Ureter (tissue), 1 donor: Measurements from ENCODE around the gene ZCRB1. TPM values are rescaled to one million over a fixed set of nuclear protein-coding genes. Genes with fewer than 3 reads are reported as not detected.
"Not testable (repeated sequence)": the region's sequence is repeated elsewhere in the genome, so short reads cannot be mapped to it uniquely, and the experiment has no call there.

ENCODE experiments used
- DNase-seq: peaks from one replicate; pipeline ENCODE4 v3.0.0-alpha.2; 2020; ENCODE audit warnings: low spot score
- total RNA-seq: library from RNA; stranded (reverse); gene quantifications from one replicate; pipeline ENCODE4 v1.2.4, GENCODE V29; 2023
- donor health status: DM: yes; HTN: yes; CAD: no.

The ZCRB1 gene, protein sequence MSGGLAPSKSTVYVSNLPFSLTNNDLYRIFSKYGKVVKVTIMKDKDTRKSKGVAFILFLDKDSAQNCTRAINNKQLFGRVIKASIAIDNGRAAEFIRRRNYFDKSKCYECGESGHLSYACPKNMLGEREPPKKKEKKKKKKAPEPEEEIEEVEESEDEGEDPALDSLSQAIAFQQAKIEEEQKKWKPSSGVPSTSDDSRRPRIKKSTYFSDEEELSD
- total RNA-seq: 59.6 TPM

DNA sequence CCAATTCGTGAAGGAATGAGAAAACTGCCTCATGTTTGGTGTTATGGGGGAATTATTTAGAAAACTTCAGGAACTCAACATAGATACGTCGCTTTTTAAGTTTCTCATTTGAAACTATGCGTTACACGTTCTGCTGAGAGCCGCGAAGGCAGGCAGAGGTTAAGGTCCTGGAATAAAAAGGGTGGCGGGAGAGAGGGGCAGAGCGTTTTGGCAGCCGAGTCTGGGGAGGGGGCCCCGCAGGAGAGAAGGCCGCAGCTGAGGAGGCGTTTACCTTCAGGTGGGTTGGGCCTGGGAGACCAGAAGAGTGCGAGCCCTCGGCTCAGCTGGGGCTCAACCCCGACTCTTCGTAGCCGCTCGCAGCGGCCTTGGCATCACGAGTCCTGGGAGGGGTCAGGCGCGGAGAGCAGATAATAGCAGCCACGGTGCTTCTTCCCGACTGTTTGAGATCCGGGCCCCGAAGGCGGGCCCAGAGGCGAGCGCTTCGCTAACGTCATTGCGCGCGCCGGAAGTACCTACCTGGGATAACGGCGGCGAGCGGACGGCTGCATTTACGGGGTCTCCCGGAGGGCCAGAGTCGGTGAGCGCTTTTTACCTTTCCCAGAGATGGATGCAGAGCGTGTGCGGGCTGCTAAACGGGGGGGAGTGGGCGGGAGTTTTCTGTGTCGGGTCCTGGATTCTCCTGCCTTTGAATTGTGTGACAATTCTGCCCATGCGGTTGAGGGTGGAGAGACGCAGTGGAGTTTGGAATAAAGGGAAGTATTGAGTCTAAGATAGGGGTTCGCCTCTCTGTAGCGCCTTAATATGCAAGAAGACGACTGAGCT lies at the start of gene ZCRB1, which contains the start of gene PPHLN1:
TSS of gene ZCRB1 (minus strand) at position 442 of the 822 bp plus-strand sequence. CDS start 1,992 bp downstream, outside the sequence.
TSS of gene PPHLN1 (plus strand) at position 515 of the 822 bp plus-strand sequence. CDS start 9,736 bp downstream, outside the sequence.
- peak; percentile 80 for DNase-seq

DNA sequence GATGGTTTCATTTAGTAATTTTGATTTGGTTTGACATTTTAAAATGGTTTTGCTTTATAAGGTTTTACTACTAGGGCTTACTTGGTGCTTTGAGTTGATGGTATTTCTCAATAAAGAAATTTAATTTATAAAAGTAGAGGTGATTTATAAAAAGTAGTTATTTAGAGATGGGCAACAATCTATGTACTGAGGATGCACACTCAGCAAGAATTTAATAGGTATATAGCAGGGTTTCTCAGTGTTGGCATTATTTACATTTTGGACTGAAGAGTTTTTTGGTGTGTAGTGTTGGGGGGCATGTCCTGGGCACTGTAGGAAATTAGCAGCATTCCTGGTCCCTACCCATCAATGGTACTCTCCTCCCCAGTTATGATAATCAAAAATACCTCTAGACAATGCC lies 47.8 kb upstream of the ZCRB1 start:
- DNase-seq: no peak

DNA sequence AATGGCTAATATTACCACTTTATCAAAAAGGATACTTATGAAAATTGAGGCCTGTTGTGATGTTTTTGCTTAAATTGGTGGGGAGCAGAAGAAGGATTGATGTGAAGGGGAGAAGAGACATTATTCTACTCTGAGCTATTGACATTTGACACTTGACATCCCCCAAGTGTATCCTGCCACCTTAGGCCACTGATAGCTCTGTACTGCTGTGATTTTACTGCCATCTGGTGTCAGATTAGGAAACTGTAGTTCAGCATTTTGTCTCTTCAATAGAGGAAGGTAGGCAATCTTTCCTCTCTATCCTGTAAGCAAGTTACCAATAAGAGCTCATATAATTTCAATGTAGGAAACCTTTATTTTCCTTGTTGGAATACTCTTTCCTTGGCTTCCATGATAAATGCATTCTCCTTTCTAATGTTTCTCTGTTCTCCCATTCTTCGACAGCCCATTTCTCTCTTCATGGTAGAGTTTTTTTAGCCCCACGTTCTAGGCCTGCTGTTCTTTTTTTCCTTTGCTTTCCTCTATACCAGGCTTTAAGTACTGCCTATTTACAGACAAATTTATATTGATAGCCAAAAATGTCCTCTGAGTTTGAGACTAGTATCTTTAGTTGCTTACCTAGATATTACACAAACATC lies 46.4 kb upstream of the ZCRB1 start:
- no peak for DNase-seq

DNA sequence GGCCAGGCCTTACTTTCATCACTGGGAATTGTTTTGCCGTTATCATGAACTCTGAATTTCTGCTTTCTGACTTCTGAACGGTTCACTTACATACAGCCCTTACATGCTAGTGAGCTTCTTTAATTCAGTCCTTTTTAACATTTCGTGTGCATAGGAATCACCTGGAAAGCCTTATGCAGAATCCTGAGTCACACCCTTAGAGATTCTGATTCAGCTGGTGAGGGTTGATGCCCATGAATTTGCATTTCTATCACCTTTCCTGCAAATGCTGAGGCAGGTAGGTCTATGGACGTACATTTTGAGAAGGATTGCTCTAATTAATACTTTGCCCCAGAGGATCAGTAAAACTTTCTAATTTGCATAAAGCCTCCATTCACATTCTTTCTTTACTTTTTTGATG lies 44.1 kb upstream of the ZCRB1 start:
- DNase-seq: no peak

DNA sequence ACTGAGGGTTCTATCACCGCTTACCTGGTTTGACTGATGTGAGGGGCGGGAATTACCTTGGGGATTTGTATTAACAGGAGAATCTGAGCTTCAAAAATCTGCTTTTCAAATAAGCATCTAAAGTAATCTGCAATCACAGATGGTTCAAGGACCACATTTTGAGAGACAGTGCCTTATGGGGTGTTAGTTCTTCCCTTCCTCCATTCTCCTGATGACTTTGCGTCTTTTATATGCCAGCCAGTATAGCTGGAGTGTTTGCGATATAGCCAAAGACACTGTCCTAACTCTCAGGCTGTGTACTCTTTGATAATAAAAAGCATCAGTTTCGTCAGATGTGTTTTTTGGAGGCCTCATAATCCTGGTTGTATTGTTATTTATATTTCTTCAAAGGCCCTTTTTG lies 39.6 kb upstream of the ZCRB1 start:
- no peak for DNase-seq

DNA sequence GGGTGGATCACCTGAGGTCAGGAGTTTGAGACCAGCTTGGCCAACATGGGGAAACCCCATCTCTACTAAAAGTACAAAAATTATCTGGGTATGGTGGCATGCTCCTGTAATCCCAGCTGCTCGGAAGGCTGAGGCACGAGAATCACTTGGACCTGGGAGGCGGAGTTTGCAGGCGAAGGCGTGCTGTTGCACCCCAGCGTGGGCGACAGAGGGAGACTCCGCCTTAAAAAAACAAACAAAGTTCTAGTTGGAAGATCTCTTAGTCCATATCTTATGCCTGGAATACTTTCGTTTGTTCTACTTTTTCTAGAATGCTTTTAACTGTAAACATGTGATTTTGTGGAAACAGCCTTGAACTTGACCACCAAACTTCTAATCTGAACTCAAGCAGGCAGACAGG lies 38.8 kb upstream of the ZCRB1 start:
- no peak for DNase-seq

DNA sequence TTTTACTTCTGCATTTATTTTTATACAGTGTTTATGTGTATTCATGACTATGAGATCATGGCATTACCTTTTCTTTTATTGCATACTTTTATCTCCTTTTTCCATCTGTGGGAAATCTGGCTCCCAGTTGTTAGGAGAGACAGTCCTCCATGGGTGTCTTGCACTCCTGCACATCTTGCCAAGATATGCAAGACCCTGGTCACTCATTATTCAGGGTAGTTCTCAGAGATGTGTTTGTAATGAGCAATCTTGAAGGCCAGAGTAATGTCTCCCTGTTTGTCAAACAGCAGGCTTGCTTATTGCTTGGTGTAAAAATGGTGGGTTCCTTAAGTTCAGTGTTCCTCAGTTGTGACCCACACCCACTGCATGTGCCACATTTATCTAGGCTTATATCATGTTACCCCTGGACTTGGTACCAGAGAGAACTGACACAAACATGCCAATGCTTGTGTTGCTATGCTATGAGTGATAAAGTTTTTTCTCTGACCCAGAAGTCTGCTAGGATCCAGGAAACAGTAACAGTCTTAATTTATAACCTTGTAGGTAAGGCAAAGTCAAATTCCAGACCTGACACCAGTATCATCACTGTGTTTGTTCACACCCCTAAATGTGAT lies 36.9 kb upstream of the ZCRB1 start:
- no peak for DNase-seq

DNA sequence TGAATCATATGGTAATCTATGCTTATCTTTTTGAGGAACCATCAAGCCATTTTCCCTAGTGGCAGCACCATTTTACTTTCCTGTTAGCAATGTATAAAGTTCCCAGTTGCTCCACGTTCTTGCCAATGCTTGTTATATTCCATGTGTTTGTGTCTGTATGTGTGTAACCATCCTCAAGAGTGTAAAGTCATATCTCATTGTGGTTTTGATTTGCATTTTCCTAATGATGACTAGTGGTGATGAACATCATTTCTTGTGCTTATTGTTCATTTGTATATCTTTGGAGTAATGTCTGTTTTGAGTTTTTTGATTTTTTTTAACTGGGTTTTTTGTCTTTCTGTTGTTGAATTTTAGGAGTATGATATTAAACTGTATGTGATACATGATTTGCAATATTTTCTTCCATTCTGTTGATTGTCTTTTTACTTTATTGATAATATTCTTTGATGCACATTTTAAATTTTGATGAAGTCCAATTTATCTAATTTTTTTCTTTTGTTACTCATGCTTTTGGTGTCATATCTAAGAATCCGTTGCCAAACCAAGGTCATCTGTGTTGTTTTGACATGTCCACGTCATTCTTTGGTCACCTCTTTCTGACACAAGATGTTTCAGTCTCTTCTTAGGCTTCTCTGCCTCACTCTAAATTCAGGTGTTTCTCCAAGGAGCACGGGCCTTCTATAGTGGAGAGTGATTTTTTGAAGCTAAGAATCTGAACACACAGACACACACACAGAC lies 36.2 kb upstream of the ZCRB1 start:
- no peak for DNase-seq

DNA sequence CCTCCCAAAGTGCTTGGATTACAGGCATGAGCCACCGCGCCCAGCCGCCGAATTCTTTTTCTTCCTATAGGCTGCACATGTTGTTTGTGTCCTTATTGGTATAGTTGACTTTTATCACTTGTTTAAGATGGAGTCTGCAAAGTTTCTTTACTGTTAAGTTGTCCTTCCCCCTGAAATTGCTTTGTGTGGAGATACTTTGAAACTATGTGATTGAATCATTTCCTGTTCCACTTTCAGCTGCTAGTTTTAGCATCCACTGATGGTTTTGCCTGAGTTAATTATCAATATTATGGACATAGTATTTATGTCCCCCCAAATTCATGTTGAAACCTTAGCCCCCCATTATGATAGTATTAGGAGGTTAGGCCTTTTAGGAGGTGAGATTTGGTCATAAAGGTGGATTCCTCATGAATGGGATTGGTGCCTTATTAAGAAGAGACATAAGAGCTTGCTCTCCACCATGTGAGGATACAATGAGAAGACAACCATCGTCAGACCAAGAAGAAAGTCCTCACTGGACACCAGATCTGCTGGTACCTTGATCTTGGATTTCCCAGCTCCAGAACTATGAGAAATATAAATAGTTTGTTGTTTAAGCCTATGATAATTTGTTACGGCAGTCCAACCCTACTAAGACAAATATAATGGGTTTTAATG lies 35.0 kb upstream of the ZCRB1 start:
- DNase-seq: no peak

DNA sequence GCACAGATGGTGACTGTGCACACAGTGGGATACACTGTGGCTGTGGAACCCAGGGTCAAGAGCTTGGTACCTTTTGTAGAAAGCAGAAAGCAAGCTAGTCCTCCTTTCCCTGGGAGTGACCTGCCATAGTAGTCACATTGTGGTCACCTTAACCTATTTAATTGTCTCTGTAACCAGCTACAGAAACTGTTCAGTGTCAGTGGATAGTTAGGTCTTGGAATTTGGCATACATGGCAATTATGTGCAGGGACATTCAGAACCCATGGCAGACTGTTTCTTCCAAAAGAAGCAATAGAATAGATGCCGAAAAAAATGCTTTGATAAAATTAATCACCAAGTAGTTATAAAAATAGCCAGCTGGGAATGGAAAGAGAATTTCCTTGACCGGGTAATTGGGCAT lies 30.4 kb upstream of the ZCRB1 start:
- no peak for DNase-seq

DNA sequence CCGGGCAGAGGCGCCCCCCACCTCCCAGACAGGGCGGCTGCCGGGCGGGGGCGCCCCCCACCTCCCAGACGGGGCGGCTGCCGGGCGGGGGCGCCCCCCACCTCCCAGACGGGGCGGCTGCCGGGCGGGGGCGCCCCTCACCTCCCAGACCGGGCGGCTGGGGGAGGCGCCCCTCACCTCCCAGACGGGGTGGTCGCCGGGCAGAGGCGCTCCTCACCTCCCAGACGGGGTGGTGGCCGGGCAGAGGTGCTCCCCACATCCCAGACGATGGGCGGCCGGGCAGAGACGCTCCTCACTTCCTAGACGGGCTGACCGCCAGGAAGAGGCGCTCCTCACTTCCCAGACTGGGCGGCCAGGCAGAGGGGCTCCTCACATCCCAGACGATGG lies 24.1 kb upstream of the ZCRB1 start:
- DNase-seq: not testable (repeated sequence)

DNA sequence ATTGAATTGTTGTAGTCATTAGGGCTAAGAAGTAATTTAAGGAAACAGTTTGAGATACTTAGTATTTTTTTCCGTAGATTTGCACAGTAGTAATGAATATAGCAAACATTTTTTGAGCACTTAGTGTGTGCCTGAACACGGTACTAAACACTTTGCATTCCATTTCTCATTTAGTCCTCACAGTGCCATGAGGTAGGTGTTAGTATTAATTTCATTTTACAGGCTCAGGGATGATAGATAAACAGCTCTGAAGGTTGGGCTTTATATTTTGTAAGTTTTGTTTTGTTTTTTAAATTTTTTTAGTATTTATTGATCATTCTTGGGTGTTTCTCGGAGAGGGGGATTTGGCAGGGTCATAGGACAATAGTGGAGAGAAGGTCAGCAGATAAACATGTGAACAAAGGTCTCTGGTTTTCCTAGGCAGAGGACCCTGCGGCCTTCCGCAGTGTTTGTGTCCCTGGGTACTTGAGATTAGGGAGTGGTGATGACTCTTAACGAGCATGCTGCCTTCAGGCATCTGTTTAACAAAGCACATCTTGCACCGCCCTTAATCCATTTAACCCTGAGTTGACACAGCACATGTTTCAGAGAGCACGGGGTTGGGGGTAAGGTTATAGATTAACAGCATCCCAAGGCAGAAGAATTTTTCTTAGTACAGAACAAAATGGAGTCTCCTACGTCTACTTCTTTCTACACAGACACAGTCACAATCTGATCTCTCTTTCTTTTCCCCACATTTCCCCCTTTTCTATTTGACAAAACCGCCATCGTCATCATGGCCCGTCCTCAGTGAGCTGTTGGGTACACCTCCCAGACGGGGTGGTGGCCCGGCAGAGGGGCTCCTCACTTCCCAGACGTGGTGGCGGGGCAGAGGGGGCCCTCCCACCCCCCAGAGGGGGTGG lies 23.5 kb upstream of the ZCRB1 start:
- not testable (repeated sequence) for DNase-seq

DNA sequence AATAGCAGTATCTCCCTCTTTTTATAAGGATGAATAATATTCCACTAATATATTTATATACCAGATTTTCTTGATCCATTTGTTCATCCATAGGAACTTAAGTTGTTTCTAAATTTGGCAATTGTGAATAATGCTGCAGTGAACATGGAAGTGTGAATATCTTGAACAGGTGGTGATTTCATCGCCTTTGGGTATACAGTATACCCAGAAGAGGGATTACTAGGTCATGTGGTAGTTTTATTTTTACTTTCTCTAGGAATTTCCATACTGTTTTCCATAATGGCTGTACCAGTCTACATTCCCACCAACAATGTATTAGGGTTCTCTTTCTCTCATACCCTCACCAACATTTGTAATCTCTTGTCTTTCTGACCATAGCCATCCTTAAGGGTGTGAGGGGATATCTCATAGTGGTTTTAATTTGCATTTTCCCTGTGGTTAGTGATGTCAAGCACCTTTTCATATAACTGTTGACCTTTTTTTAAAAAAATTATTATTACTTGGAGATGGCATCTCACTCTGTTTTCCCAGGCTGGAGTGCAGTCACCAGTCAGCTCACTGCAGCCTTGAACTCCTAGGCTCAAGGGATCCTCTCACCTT lies 20.6 kb upstream of the ZCRB1 start:
- DNase-seq: no peak

DNA sequence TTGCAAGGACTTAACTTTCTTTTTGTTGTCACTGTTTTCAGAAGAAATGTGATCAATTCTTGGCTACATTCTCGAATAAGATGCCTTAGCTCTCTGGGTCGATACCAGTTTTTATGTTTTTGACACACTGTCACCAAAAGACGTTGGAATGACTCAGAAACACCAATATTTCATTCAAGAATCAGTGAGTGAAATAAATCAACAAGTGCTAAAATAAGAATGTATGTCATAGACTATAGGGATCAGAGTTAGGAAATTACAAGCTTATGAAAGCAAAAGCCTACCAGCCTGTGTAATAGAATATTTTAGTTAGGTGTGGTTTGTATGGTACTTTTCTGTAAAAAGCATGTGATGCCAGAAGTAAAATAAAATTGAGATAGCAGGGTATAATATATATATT lies 17.8 kb upstream of the ZCRB1 start:
- DNase-seq: no peak

DNA sequence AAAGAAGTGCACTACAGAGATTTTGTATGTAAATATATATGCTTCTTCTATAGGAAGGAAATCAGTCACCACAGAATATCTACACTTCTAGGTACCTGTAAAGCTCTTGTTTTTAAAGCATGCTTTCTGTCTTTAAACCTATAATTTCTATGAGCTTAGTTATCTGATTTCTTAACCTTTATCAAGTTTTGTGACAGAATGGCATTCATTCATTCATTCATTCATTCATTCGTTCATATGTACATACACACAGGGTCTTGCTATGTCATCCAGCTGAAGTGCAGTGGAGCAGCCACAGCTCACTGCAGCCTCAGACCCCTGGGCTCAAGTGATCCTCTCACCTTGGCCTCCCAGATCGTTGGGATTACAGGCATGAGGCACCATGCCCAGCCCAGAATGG lies 16.1 kb upstream of the ZCRB1 start:
- DNase-seq: no peak

DNA sequence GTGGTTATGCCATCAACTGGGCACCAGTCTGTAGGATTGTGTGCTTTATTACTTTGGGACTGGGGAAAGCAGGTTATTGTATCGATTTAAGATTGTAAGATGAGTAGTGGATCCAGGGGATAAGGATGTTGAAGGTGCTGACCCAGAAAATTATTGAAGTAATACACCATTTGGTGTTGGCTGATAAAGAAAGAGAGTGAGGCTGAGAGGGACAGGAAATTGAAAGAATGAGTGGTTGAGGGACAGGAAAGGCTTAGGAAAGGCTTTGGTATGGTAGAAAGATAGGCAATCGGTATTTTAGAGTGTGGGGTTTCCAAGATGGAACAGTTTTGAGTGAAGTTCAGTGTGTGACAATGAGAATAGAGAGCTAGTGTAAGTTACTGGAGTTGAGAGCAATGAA lies 12.4 kb upstream of the ZCRB1 start:
- DNase-seq: no peak

DNA sequence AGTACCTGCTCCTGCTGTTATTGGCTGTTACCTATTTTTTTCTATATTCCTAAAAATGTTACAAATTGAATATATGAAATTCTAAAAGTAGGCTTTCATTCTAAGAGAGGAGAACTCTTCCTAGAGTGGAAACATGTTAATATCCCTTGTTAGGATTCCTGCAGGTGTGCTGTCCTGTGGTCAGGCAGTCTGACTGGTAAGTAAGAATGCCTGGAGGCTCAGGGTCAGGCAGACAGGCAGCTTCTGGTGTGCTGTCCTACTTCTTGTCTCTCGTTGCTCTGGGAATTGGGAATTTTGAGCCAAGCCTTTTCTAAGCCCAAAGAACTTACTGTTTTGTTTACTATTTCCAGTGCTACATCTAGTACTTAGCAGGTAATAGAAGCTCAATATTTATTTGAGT lies 10.4 kb upstream of the ZCRB1 start:
- no peak for DNase-seq

DNA sequence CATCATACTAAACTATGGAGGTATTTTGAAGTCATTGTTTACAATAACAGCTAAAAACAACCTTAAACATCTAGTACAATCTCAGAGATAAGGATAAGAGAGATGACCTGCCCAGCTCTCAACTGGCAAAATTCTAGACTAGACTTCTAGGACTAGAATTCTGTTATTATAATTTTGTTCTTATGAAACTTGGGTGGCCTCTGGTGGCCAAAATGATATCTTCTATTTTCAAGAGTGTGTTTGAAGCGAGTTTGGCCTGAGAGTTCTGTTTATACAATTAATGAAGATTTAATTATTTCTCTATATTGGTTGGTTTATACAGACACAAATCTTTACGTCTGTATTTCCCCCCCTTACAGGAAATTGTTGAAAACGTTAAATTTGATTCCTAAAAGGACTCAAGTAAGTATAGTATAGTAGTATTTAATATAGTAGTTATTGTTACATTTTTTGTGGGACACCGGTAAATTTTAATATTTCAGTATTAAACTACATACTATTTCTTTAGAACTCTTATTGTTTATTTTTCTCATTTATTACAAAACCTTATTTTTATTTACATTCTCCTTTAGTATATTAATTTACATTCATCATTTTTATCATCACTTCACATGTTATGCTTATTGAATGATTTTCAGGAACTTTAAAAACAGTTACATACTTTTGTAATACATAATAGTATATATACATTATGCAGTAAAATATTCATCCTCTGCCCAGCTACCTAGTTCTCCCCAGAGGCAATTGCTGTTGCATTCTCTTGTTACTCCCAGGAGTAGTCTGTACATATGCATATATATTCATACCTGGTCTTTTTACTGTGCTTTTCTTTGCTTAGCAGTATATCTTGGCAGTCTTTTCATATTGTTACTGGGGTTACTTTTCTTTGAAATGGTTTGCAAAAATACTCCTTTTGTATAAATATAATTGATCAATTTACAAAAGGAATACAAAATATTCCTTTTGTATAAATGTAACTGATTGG lies 6.7 kb upstream of the ZCRB1 start:
- no peak for DNase-seq
